ENCODE measurements around the gene CEMP1.
A peak's percentile ranks its signal among the peaks of the same experiment; 100 is the strongest.

Gene CEMP1

DNA sequence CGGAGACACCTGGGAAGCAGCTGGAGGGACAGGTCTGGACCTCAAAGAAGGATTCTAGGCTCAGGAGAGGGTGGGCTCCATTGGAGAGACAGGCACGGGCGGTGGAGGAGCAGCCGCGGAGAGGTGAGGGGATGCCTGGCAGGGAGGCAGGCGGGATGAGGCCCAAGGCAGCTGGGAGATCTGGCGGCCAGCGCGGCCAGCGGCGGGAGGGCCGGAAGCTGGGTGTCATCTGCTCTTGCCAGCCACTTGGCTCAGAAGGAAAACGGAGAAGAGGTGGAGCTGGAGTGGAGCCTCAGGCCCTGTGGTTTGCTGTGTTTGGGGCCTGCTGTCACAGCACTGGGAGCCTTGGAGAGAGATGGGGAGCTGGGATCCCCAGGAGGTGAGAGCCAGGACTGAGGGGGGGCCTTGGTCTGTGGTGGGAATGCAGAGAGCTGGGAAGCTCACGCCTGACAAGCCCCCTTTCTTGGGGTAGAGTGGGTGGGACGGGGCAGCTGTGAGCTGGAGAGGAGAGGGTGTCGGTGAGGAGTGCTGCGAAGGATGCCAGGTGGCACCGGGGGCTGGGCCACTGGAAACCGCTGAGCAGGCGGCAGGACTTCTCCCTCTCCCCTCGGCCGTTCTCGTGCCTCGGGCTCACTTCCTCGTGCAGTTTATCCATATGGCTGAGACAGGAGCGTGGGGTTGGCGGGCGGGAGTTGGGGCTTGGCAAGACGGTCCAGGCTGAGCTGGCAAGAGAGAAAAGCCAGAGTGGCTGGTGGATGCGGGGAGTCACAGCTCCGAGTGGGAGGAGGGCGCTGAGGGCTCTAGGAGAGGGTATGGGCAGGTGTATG is 48.3 kb downstream of the CEMP1 start:
- Histone ChIP-seq H3K9ac (ENCODE audit: low read depth, low read length, poor library complexity) (no peak overlapping the region), H2BK120ac (ENCODE audit: low read depth, low read length) (no peak overlapping the region), H3K4me3 (ENCODE audit: low read length in 2 of 2) (no peak overlapping the region), H3K36me3 (replicated peaks in 1 of 2; ENCODE audit: control insufficient read depth in 2 of 2, insufficient read depth in 2 of 2, low read length in 2 of 2) (no peaks in the 10 kb centered on the region), H3K4ac (ENCODE audit: low read length) (no peak overlapping the region), H2BK5ac (ENCODE audit: low read length) (no peak overlapping the region), H3K18ac (ENCODE audit: low read length) (no peak overlapping the region), H3K4me2 (ENCODE audit: insufficient read depth, low read length, poor library complexity, severe bottlenecking) (no peak overlapping the region), H3K4me1 (ENCODE audit: control insufficient read depth in 2 of 2, insufficient read depth in 1 of 2, low read depth in 1 of 2, low read length in 2 of 2) (peaks cover 0 to 2% of the 10 kb centered on the region in 2 donors), H3K23ac (ENCODE audit: low read depth, low read length, poor library complexity) (peak overlapping the region; percentile 94), H3K9me3 (replicated peaks in 1 of 2; ENCODE audit: control insufficient read depth in 2 of 2, insufficient read depth in 1 of 2, low read depth in 1 of 2, low read length in 2 of 2) (no peaks in the 10 kb centered on the region), H2BK15ac (ENCODE audit: low read length) (no peak overlapping the region), H2AFZ (ENCODE audit: low read length) (no peak overlapping the region), H3K79me1 (ENCODE audit: low read depth, low read length) (peaks cover 21% of the 10 kb centered on the region), H3K27ac (replicated peaks; ENCODE audit: low read length) (no peak overlapping the region), H4K8ac (ENCODE audit: low read depth, low read length) (no peak overlapping the region), H2BK12ac (ENCODE audit: low read length) (no peak overlapping the region), H3K27me3 (ENCODE audit: control insufficient read depth in 3 of 3, insufficient read depth in 3 of 3, low read depth in 1 of 3, low read length in 3 of 3) (no peaks in the 10 kb centered on the region), H3K14ac (ENCODE audit: low read length) (no peak overlapping the region), H2AK5ac (ENCODE audit: low read depth, low read length) (peak overlapping the region; percentile 29), H4K91ac (ENCODE audit: low read depth, low read length, poor library complexity) (no peak overlapping the region)
- DNase-seq (ENCODE audit: low spot score): no peak
- no CpG with 5 or more reads among the region's 32 CpGs for WGBS, 2 donors (ENCODE audit: extremely low coverage in 2 of 2, insufficient read length in 2 of 2, insufficient replicate concordance in 1 of 2)

DNA sequence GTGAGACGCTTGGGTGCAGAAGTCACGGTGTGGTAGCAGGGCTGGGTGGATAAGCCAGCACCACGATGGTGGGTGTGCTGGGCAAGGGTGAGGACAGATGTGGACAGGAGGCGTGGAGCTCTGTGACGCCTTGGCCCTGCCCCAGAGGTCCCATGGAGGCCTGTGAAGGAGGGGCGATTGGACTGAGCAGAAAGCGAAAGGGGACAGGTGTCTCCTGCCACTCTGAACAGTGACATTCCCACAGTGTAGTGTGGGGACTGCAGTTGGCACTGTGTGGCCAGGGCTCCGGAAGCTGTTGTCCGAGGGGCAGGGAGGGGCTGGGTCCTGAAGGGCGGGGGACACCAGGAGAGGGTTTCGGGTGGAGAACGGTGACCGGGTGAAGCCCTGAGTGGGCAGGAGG is 49.0 kb downstream of the CEMP1 start:
- Histone ChIP-seq H3K23ac (ENCODE audit: low read depth, low read length, poor library complexity) (peak overlapping the region; percentile 25), H4K91ac (ENCODE audit: low read depth, low read length, poor library complexity) (no peak overlapping the region), H3K4me3 (ENCODE audit: low read length in 2 of 2) (no peak overlapping the region), H2BK120ac (ENCODE audit: low read depth, low read length) (no peak overlapping the region), H2BK5ac (ENCODE audit: low read length) (no peak overlapping the region), H3K27me3 (ENCODE audit: control insufficient read depth in 3 of 3, insufficient read depth in 3 of 3, low read depth in 1 of 3, low read length in 3 of 3) (no peaks in the 10 kb centered on the region), H2AFZ (ENCODE audit: low read length) (no peak overlapping the region), H3K79me1 (ENCODE audit: low read depth, low read length) (peaks cover 16% of the 10 kb centered on the region), H2AK5ac (ENCODE audit: low read depth, low read length) (no peak overlapping the region), H2BK15ac (ENCODE audit: low read length) (no peak overlapping the region), H3K9ac (ENCODE audit: low read depth, low read length, poor library complexity) (peak overlapping the region; percentile 65), H3K4me2 (ENCODE audit: insufficient read depth, low read length, poor library complexity, severe bottlenecking) (no peak overlapping the region), H3K4ac (ENCODE audit: low read length) (no peak overlapping the region), H4K8ac (ENCODE audit: low read depth, low read length) (no peak overlapping the region), H3K36me3 (replicated peaks in 1 of 2; ENCODE audit: control insufficient read depth in 2 of 2, insufficient read depth in 2 of 2, low read length in 2 of 2) (no peaks in the 10 kb centered on the region), H3K4me1 (ENCODE audit: control insufficient read depth in 2 of 2, insufficient read depth in 1 of 2, low read depth in 1 of 2, low read length in 2 of 2) (peaks cover 0 to 2% of the 10 kb centered on the region in 2 donors), H3K14ac (ENCODE audit: low read length) (no peak overlapping the region), H3K9me3 (replicated peaks in 1 of 2; ENCODE audit: control insufficient read depth in 2 of 2, insufficient read depth in 1 of 2, low read depth in 1 of 2, low read length in 2 of 2) (no peaks in the 10 kb centered on the region), H3K18ac (ENCODE audit: low read length) (no peak overlapping the region), H3K27ac (replicated peaks; ENCODE audit: low read length) (no peak overlapping the region), H2BK12ac (ENCODE audit: low read length) (no peak overlapping the region)
- WGBS, 2 donors (ENCODE audit: extremely low coverage in 2 of 2, insufficient read length in 2 of 2, insufficient replicate concordance in 1 of 2): no CpG with 5 or more reads among the region's 13 CpGs
- no peak for DNase-seq (ENCODE audit: low spot score)

DNA sequence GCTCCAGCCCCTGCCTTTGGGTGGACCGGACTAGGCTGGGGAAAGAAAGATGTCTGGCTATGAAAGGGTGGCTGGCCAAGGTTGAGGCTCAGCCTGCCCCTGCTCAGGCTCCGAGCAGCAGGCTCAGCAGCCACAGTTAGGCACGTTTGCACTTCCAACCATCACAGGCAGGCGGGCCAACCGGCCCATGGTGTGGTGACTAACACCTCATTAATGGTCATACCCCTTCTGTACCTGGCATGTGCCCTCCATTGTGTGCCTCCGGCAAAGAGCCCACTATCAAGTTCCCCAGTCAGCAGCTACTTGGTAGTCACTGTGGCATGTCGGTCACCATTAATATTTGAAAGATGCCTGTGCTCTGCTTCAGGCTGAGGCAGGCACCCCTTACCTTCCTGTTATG is 49.5 kb downstream of the CEMP1 start:
- Histone ChIP-seq H2BK12ac (ENCODE audit: low read length) (no peak overlapping the region), H2AFZ (ENCODE audit: low read length) (no peak overlapping the region), H3K79me1 (ENCODE audit: low read depth, low read length) (peaks cover 16% of the 10 kb centered on the region), H2BK15ac (ENCODE audit: low read length) (no peak overlapping the region), H3K4me3 (ENCODE audit: low read length in 2 of 2) (no peak overlapping the region), H3K4ac (ENCODE audit: low read length) (no peak overlapping the region), H3K18ac (ENCODE audit: low read length) (no peak overlapping the region), H2AK5ac (ENCODE audit: low read depth, low read length) (no peak overlapping the region), H4K8ac (ENCODE audit: low read depth, low read length) (no peak overlapping the region), H2BK120ac (ENCODE audit: low read depth, low read length) (no peak overlapping the region), H3K14ac (ENCODE audit: low read length) (no peak overlapping the region), H3K4me2 (ENCODE audit: insufficient read depth, low read length, poor library complexity, severe bottlenecking) (no peak overlapping the region), H3K36me3 (replicated peaks in 1 of 2; ENCODE audit: control insufficient read depth in 2 of 2, insufficient read depth in 2 of 2, low read length in 2 of 2) (no peaks in the 10 kb centered on the region), H3K9me3 (replicated peaks in 1 of 2; ENCODE audit: control insufficient read depth in 2 of 2, insufficient read depth in 1 of 2, low read depth in 1 of 2, low read length in 2 of 2) (no peaks in the 10 kb centered on the region), H3K4me1 (ENCODE audit: control insufficient read depth in 2 of 2, insufficient read depth in 1 of 2, low read depth in 1 of 2, low read length in 2 of 2) (no peaks in the 10 kb centered on the region), H3K27ac (replicated peaks; ENCODE audit: low read length) (no peak overlapping the region), H3K23ac (ENCODE audit: low read depth, low read length, poor library complexity) (peak overlapping the region; percentile 32), H3K9ac (ENCODE audit: low read depth, low read length, poor library complexity) (no peak overlapping the region), H3K27me3 (ENCODE audit: control insufficient read depth in 3 of 3, insufficient read depth in 3 of 3, low read depth in 1 of 3, low read length in 3 of 3) (no peaks in the 10 kb centered on the region), H4K91ac (ENCODE audit: low read depth, low read length, poor library complexity) (no peak overlapping the region), H2BK5ac (ENCODE audit: low read length) (no peak overlapping the region)
- WGBS, 2 donors (ENCODE audit: extremely low coverage in 2 of 2, insufficient read length in 2 of 2, insufficient replicate concordance in 1 of 2): no CpG with 5 or more reads among the region's 7 CpGs
- DNase-seq (ENCODE audit: low spot score): no peak

DNA sequence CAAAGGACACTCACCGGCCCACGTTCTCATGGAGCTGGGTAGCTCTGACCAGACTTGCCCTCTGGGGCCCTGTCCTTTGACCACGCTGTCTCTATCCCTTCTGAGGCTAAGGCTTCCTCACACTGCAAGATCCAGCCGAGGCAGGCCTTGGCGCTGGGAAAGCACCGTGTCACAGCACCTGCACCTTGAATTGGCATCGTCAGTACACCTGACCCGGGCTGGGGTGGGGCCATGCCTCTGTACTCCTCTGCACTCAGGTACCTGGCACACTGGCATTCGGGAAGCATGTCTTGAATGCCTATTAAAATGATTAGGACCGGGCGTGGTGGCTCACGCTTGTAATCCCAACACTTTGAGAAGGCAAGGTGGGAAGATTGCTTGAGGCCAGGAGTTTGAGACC is 50.3 kb downstream of the CEMP1 start:
- Histone ChIP-seq H2AK5ac (ENCODE audit: low read depth, low read length) (no peak overlapping the region), H4K8ac (ENCODE audit: low read depth, low read length) (no peak overlapping the region), H3K27ac (replicated peaks; ENCODE audit: low read length) (no peak overlapping the region), H3K9ac (ENCODE audit: low read depth, low read length, poor library complexity) (no peak overlapping the region), H3K36me3 (replicated peaks in 1 of 2; ENCODE audit: control insufficient read depth in 2 of 2, insufficient read depth in 2 of 2, low read length in 2 of 2) (no peaks in the 10 kb centered on the region), H3K14ac (ENCODE audit: low read length) (no peak overlapping the region), H2BK12ac (ENCODE audit: low read length) (no peak overlapping the region), H3K4me3 (ENCODE audit: low read length in 2 of 2) (no peak overlapping the region), H3K9me3 (replicated peaks in 1 of 2; ENCODE audit: control insufficient read depth in 2 of 2, insufficient read depth in 1 of 2, low read depth in 1 of 2, low read length in 2 of 2) (no peaks in the 10 kb centered on the region), H3K79me1 (ENCODE audit: low read depth, low read length) (peaks cover 12% of the 10 kb centered on the region), H3K4me1 (ENCODE audit: control insufficient read depth in 2 of 2, insufficient read depth in 1 of 2, low read depth in 1 of 2, low read length in 2 of 2) (peaks cover 0 to under 1% of the 10 kb centered on the region in 2 donors), H3K4ac (ENCODE audit: low read length) (no peak overlapping the region), H2BK120ac (ENCODE audit: low read depth, low read length) (no peak overlapping the region), H3K4me2 (ENCODE audit: insufficient read depth, low read length, poor library complexity, severe bottlenecking) (no peak overlapping the region), H2BK5ac (ENCODE audit: low read length) (no peak overlapping the region), H3K23ac (ENCODE audit: low read depth, low read length, poor library complexity) (no peak overlapping the region), H2AFZ (ENCODE audit: low read length) (no peak overlapping the region), H2BK15ac (ENCODE audit: low read length) (no peak overlapping the region), H4K91ac (ENCODE audit: low read depth, low read length, poor library complexity) (no peak overlapping the region), H3K27me3 (ENCODE audit: control insufficient read depth in 3 of 3, insufficient read depth in 3 of 3, low read depth in 1 of 3, low read length in 3 of 3) (peaks cover 0 to 6% (median 0%) of the 10 kb centered on the region in 3 experiments), H3K18ac (ENCODE audit: low read length) (no peak overlapping the region)
- DNase-seq (ENCODE audit: low spot score): no peak
- no CpG with 5 or more reads among the region's 12 CpGs for whole genome bisulfite sequencing, 2 donors (ENCODE audit: extremely low coverage in 2 of 2, insufficient read length in 2 of 2, insufficient replicate concordance in 1 of 2)

All from neuronal stem cell (in vitro differentiated cells).